RCC 7860 (cell line): Measurements from ENCODE around the gene SNX19.

Source experiments
- DNase-seq: peaks from one replicate; pipeline ENCODE4 v3.0.0-alpha.2; 2015; ENCODE audit warnings: low spot score
- FAIRE-seq: peaks from 2 replicates; lab custom pipeline; 2012; peaks lifted over from hg19 to GRCh38; lab: Jason Lieb, UNC

The SNX19 gene

DNA sequence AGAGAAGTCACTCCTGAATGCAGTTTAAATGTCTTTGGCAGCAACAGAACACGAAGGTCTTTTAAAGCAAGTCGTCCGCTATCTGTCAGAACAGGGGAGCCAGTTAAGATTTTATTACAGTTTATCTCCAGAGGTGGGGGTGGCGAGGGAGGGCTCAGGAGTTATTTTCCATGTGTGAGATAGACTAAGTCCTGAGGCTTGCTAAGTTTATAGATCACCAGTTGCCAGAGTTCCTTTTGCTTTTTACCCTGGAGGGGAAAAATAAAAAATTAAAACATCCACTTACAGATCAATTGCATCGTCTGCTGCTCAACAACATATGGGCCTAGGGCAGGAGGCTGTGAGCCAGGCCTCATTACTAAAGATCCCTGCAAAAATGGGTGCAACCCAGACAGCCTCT lies 90.7 kb downstream of the SNX19 start:
- FAIRE-seq (no peak), DNase-seq (no peak)
